HG03095 (cell line): Measurements from ENCODE around the gene PRKX.
"Not testable (repeated sequence)": the region's sequence is repeated elsewhere in the genome, so short reads cannot be mapped to it uniquely, and the experiment has no call there.

ENCODE experiments used
- ATAC-seq: cut with Tn5 transposase; IDR thresholded peaks from one replicate; pipeline ENCODE4 v1.9.1; 2021; ENCODE audit warnings: moderate library complexity; ENCODE audit not compliant: unreplicated experiment

Gene PRKX

DNA sequence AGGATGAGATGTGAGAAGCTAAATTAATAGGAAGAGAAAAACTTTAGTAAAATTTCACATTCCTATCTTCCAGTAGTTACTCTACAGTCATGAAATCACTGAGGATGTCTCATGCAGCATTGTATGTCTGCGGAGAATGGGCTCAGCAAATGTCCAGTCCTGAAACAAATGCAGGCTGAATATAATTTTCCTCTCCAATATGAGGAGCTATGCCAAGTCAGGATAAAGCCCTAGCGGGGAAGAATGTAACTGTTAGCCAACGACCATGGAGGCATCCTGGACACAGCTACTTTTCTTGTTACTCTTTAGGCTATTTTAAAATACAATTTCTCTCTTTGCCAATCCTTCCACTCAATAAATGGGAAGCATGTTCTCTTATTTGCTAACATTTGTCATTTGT lies 127.7 kb downstream of the PRKX start:
- ATAC-seq = no peak

DNA sequence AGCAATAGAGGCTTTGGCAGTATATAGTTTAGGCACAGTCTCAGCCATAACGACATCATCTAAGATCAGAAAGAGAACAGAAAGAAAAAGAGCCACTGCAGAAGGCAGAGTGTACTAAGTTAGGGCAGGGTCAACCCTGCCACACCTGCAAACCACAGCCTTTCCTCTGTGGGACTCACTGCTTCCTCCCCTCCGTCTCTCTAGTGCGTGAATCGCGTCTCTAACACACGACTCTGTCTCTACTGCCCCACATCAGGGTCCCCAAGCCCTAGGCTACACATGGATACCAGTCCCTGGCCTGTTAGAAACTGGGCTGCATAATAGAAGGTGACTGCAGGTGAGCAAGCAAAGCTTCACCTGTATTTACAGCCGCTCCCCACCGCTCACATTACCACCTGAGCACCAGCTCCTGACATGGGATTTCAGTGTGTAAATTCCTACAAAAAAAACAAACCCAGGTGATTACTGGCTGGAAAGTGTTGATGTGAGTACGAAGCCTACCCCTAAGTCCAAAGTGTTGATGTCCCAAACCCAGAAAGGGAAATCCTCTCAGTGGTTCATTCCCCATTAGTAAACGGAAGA lies 128.9 kb downstream of the PRKX start:
- ATAC-seq = no peak

DNA sequence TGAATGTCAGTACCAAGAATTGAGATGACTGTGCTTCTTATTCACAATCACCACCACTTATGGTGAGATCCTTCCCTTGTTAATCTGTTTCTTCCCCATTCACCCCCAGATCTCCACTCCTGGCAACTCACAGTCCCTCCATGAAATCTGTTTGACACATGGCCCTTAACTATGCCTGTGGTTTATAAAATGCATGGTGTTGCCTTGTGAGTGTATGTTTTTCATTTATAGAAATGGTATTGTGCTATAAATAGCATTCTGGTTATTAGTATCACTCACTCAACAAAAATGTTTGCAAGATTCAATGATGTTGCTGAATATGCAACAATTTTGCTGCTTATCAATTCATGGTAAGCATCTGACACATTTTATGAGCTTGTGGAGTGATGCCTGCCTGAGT lies 131.0 kb downstream of the PRKX start:
- no peak for ATAC-seq

DNA sequence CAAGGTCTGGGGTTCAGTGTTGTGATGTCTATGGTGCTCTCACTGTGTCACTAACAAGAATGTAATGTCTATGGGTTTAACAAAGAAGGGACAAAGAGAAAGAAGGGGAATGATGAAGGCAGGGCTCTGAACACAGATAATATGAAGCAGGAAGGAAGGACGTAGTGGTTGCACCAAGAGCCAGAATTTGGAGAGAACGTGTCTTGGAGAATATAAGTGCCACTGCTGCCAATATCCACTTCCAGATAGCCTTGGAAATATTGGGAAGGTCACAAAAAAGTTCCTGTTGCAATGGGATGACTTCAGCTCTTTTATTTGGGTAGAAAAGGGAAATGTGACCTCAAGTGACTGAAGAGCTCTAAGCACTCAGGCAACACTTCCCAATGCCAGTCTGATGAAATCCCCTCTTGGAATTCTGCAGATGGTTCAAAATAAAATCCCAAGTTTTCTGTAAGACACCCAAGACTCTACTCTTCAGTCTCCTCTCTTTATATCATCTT lies 131.8 kb downstream of the PRKX start:
- no peak for ATAC-seq

DNA sequence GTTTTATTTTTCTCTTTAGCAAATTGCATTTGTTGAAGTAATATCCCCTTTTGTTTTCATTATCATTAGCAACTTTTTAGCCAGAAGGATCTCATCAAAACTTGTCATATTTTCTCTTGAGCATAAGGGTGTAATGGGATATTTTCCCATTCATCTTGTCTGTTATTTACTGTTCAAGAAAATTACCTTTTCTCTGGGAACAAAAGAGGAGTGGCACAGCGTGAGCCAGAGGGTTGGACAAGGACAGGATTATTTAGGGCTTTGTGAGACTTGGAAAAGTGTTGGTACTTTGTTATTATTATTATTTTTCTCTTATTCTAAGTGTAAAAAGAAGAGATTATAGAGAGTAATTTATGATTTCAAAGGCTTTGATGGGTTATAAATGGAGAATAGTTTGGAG lies 135.9 kb downstream of the PRKX start:
- no peak for ATAC-seq

DNA sequence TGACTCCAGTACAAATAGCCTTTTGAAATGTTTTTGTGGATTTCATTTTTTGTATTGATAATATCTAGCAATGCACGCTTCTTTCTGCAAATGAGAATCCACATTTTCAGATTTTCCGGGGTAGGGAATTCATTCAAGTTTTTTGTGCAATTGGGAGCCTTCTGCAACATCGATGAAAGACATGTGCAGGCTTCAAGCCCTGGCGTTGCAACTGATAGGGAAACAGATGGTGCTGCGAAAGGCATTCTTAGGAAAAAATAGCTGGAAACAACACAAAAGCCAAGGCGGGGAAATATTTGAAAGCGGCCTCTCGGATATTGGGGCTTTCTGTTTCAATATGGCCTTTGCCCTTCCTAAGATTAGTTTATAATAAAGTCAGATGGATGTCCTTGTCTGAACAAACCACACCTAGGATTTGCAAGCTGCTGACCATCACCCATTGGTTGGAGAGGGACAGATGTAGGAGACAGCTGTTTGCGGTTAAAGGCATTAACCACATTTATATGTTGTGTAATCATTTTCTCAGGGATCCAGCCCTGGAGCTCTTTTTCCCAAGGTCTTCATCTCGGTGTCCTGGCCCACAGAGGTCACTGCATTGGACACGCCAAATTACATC lies 136.5 kb downstream of the PRKX start:
- ATAC-seq = no peak

DNA sequence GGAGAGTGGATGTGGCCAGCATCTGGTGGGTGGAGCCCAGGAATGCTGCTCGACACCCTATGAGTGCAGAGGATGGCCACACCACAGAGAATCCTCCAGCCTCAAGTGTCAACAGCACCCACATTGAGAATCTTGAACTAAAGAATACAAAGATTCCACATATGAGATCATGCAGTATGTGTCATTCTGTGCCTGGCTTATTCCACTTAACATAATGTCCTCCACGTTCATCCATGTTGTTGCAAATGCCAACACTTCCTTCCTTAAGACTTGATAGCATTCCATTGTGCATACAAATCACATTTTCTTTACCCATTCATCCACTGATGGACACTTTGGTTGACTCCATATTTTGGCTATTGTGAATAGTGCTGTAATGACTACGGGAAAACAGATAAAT lies 145.8 kb downstream of the PRKX start:
- no peak for ATAC-seq

DNA sequence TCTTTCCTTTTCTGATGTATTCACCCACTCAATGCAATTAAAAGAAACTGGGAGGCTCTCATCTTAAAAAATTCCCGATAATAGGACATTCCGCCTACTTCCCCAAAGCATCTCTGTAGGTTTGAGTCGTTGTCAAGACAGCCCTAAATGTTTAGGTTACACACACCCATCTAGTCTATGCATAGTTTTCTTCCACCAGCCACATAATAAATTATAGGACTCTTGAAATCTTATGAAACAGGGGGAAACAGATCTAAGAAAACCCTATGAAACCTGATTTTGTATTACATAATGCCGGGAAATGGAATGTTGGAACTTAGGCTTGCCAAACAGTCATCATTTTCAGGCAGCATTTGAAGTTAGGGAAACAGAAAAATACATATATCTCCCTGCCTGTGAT lies 150.0 kb downstream of the PRKX start:
- no peak for ATAC-seq

DNA sequence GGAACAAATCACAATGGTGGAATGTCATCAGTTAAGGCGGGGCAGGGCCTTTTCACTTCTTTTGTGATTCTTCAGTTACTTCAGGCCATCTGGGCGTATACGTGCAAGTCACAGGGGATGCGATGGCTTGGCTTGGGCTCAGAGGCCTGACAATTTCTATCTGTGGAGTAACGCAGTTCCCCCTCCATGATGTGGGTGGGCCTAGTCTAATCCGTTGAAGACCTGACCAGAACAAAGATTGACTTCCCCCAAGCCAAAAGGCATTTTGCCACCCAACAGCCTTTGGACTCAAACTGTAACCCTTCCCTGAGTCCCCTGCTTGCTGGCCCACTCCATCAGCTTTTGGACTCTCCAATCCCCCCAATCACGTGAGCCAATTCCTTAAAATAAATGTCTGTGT lies 153.4 kb downstream of the PRKX start:
- not testable (repeated sequence) for ATAC-seq
